ENCODE data around the gene WDR7. TPM values are rescaled to one million over a fixed set of nuclear protein-coding genes. Genes with fewer than 3 reads are reported as not detected.

Gene WDR7
- total RNA-seq, 2 experiments from 2014 or later: 39.7 to 44.2 TPM

DNA sequence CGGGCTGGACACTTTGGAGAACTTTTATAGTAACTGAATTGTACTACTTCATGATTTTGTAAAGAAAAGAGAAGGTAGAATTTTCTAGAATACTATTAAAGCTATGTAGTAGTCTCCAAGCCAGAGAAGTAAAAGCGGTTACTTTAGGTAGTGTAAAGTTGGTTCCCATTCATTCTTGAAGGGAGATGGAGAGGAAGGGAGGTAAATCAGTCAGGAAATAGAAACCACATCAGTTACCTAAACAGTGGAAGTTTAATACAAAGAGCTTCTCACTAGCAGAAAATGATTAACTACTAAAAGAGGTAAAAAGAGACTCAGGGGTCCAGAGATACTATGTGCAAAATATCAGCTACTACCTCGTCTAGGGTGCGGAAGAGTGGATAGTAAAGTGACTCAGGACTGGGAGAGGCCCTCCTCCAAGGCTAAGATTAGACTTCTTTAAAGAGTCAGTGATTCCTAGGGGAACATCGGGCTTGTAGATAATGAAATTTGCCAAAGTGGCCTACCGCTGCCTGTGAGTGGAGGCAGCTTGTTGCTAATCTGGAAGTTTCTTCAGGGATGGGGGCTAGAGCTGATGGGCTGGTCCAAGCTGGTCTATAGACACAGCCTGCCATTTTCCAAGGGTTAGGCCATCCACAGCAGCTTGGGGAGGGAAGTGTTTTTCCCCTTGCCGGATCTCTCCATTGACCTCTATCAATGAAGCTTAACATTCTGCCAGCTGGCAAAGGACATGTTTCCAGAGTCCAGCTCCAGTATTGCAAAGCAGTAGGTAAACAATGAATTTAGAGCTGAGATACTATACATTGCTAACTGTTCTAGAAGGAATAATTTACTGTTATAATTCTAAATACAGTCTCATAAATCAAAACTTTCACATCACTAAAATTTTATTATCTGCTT is 249.3 kb downstream of the WDR7 start:
- H3K36me3 Mint-ChIP-seq (ENCODE audit: low read depth): no peaks in the 10 kb centered on the region
- ATAC-seq (no peak), DNase-seq (no peak)
- ChIA-PET POLR2A (no interaction called here), CTCF (no interaction called here)
- no peak overlapping the region for H3K27ac Mint-ChIP-seq
- no peaks in the 10 kb centered on the region for H3K9me3 Mint-ChIP-seq (ENCODE audit: insufficient read depth)
- H3K4me3 Mint-ChIP-seq: no peak overlapping the region
- peaks cover 7% of the 10 kb centered on the region for H3K4me1 Mint-ChIP-seq (ENCODE audit: low read depth)
- H3K27me3 Mint-ChIP-seq (ENCODE audit: low read depth): no peaks in the 10 kb centered on the region

- no peaks in the 10 kb centered on the region for H3K27me3 Mint-ChIP-seq (ENCODE audit: low read depth)
- ATAC-seq: no peak
- DNase-seq: no peak
- peaks cover 7% of the 10 kb centered on the region for H3K4me1 Mint-ChIP-seq (ENCODE audit: low read depth)
- H3K36me3 Mint-ChIP-seq (ENCODE audit: low read depth): peaks cover 4% of the 10 kb centered on the region
- H3K4me3 Mint-ChIP-seq: no peak overlapping the region
- POLR2A ChIA-PET: no interaction called here
- no peak overlapping the region for H3K27ac Mint-ChIP-seq
- H3K9me3 Mint-ChIP-seq (ENCODE audit: insufficient read depth): no peaks in the 10 kb centered on the region
- CTCF ChIA-PET: no interaction called here
These were observed 250.8 kb downstream of the WDR7 start for GRCh38 chr18:56901919-56902318.

DNA sequence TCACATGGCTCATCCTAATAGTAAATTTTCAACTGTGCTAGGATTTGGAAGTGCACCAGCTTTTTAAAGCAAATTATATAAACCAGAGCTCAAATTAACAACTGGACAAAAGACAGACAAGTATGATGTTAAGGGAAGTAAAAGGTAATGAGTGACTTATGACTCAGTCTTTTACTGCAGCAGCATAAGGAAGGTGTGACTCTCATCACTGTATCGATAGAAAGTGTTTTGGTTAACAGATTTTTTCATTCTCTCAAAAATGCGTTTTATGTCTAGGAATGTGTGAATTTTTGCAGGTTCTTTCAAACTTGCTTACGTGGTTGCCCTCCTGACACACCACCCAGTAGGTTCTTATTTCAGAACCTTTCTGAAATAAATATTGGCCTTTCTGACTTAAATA is 251.5 kb downstream of the WDR7 start:
- CTCF ChIA-PET: no interaction called here
- POLR2A ChIA-PET: no interaction called here
- no peaks in the 10 kb centered on the region for H3K9me3 Mint-ChIP-seq (ENCODE audit: insufficient read depth)
- peaks cover 6% of the 10 kb centered on the region for H3K36me3 Mint-ChIP-seq (ENCODE audit: low read depth)
- DNase-seq: no peak
- no peak overlapping the region for H3K27ac Mint-ChIP-seq
- peaks cover 7% of the 10 kb centered on the region for H3K4me1 Mint-ChIP-seq (ENCODE audit: low read depth)
- no peak for ATAC-seq
- H3K4me3 Mint-ChIP-seq: no peak overlapping the region
- H3K27me3 Mint-ChIP-seq (ENCODE audit: low read depth): no peaks in the 10 kb centered on the region

DNA sequence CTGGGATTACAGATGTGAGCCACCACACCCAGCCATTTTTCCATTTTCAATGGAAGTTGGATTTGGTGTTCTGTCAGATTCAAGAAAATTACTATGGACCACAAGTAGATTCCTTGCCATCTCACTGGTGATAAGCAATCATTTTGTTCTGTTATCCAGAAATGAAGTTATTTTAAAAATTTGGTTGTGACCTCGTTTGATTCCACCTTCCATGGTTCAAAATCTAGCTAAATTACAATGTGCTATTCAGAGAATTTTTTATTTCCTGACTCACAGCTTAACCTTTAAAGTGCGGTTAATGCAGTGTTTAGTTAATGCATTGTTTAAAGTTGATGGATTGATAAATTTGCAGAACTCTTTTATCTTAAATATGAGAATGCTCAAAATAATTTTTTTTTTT is 252.5 kb downstream of the WDR7 start:
- H3K4me3 Mint-ChIP-seq: no peak overlapping the region
- no peak overlapping the region for H3K27ac Mint-ChIP-seq
- DNase-seq: no peak
- H3K4me1 Mint-ChIP-seq (ENCODE audit: low read depth): peaks cover 7% of the 10 kb centered on the region
- H3K36me3 Mint-ChIP-seq (ENCODE audit: low read depth): peaks cover 6% of the 10 kb centered on the region
- no peaks in the 10 kb centered on the region for H3K27me3 Mint-ChIP-seq (ENCODE audit: low read depth)
- no peaks in the 10 kb centered on the region for H3K9me3 Mint-ChIP-seq (ENCODE audit: insufficient read depth)
- no peak for ATAC-seq
- ChIA-PET CTCF (no interaction called here), POLR2A (no interaction called here)

DNA sequence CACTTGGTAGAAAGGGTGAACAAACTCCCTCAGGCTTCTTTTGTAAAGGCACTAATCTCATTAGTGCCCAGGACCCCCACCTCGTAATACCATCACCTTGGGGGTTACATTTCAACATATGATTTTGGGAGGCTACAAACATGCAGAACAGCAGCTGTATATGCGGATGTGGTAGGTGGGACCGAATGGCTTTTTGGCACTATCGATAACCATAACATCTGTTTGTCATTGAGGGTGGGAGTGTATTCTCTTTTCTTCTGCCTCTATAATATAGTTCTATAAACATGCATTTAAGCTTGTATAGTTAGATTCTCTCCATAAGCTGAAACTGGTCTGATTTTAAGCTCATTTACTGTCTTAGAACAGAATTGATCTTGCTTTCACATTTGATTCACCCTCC is 256.6 kb downstream of the WDR7 start:
- Mint-ChIP-seq H3K27ac (no peak overlapping the region), H3K36me3 (ENCODE audit: low read depth) (peaks cover 6% of the 10 kb centered on the region), H3K4me1 (ENCODE audit: low read depth) (no peaks in the 10 kb centered on the region), H3K9me3 (ENCODE audit: insufficient read depth) (no peaks in the 10 kb centered on the region), H3K27me3 (ENCODE audit: low read depth) (no peaks in the 10 kb centered on the region), H3K4me3 (no peak overlapping the region)
- ATAC-seq (no peak), DNase-seq (no peak)
- ChIA-PET CTCF (interaction anchor here (1.0 kb wide), 1 partner anchor 11 kb away, joined by 3 read pairs; no protein-coding TSS in a partner anchor), POLR2A (no interaction called here)

GRCh38 chr18:56910237-56910636 is 259.1 kb downstream of the WDR7 start:
- no peaks in the 10 kb centered on the region for H3K27me3 Mint-ChIP-seq (ENCODE audit: low read depth)
- DNase-seq: no peak
- no peaks in the 10 kb centered on the region for H3K9me3 Mint-ChIP-seq (ENCODE audit: insufficient read depth)
- POLR2A ChIA-PET: no interaction called here
- peaks cover 6% of the 10 kb centered on the region for H3K36me3 Mint-ChIP-seq (ENCODE audit: low read depth)
- H3K4me1 Mint-ChIP-seq (ENCODE audit: low read depth): no peaks in the 10 kb centered on the region
- H3K4me3 Mint-ChIP-seq: no peak overlapping the region
- ATAC-seq: no peak
- CTCF ChIA-PET: interaction anchor here (1.5 kb wide), 1 partner anchor 41 kb away, joined by 5 read pairs; no protein-coding TSS in a partner anchor
- H3K27ac Mint-ChIP-seq: no peak overlapping the region

- Mint-ChIP-seq H3K4me3 (no peak overlapping the region), H3K9me3 (ENCODE audit: insufficient read depth) (no peaks in the 10 kb centered on the region), H3K4me1 (ENCODE audit: low read depth) (no peaks in the 10 kb centered on the region), H3K36me3 (ENCODE audit: low read depth) (peaks cover 5% of the 10 kb centered on the region), H3K27me3 (ENCODE audit: low read depth) (no peaks in the 10 kb centered on the region), H3K27ac (no peak overlapping the region)
- ATAC-seq (no peak), DNase-seq (no peak)
- ChIA-PET CTCF (interaction anchor here (1.5 kb wide), 1 partner anchor 42 kb away, joined by 5 read pairs; no protein-coding TSS in a partner anchor), POLR2A (no interaction called here)
These were observed 259.8 kb downstream of the WDR7 start for GRCh38 chr18:56910967-56911366.

DNA sequence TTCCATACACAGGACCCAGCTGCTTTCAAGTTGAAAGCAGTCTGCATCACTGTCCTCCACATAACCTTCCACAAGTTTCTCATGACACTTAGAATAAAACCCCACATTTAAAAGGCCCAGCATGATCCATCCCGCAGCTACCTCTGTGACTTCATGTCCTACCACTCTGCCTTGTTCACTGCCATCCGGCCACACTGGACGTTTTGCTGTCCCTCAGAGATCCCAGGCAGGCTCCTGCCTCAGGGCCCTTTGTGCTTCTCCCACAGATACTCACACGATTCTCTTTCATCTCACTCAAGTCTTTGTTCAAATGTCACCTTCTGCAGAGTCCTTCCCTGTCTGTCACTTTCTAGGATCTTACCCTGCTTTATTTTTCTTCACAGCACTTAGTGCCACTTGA is 262.8 kb downstream of the WDR7 start:
- ATAC-seq (no peak), DNase-seq (no peak)
- Mint-ChIP-seq H3K27me3 (ENCODE audit: low read depth) (no peaks in the 10 kb centered on the region), H3K4me1 (ENCODE audit: low read depth) (no peaks in the 10 kb centered on the region), H3K36me3 (ENCODE audit: low read depth) (no peaks in the 10 kb centered on the region), H3K9me3 (ENCODE audit: insufficient read depth) (no peaks in the 10 kb centered on the region), H3K27ac (no peak overlapping the region), H3K4me3 (no peak overlapping the region)
- ChIA-PET CTCF (interaction anchor here (1.4 kb wide), 1 partner anchor 648 kb away, joined by 3 read pairs; no protein-coding TSS in a partner anchor), POLR2A (no interaction called here)

DNA sequence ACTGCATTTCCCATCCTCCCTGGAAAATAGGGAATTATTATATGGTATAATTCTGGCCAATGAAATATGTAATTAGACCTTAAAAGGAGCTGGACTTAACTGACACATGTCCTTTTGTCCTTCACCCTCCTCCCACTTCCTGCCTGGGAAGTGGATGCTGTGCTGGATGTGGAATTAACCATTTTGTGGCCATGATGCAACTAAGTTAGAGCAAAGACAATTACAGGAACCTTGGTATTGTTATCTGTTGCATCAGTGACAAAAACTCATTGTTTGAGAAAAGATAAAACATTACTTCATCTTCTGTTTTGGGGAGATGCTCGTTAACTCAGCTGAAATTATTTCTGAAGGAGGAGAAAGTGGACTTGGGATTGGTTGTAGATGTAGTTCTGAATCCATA is 268.0 kb downstream of the WDR7 start:
- Mint-ChIP-seq H3K4me3 (no peak overlapping the region), H3K4me1 (ENCODE audit: low read depth) (peaks cover 6% of the 10 kb centered on the region), H3K27me3 (ENCODE audit: low read depth) (no peaks in the 10 kb centered on the region), H3K36me3 (ENCODE audit: low read depth) (no peaks in the 10 kb centered on the region), H3K27ac (no peak overlapping the region), H3K9me3 (ENCODE audit: insufficient read depth) (no peaks in the 10 kb centered on the region)
- ATAC-seq: no peak
- CTCF ChIA-PET: interaction anchor here (1.3 kb wide), 1 partner anchor 11 kb away, joined by 3 read pairs; no protein-coding TSS in a partner anchor
- POLR2A ChIA-PET: interaction anchor here (0.6 kb wide), 1 partner anchor 178 kb away, joined by 3 read pairs; no protein-coding TSS in a partner anchor
- no peak for DNase-seq

DNA sequence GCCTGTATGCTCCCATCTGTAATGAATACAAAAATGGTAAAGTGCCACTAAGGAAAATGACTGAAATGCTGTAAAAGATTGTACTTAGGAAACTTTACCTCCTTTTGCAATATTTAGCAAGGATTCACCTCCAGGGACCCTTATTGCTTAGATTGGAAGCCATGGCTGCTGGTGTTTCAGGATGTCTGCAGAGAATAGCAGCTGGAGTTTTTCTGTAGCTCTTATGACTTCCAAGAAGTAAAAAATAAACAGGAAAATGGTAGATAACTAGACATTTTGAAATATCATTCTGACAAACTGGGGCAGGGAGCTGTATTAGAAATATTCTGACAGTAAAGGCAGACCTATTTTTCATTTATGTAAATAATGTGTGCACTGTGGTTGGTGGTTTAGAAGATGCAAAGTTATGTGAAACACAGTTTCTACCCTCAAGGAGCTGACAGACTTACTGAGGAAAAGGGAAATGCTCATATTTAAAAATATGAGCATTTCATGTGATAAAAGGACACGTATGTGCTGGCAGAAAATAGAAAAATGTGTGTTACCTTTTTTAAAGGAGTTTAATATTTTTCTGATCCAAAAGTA is 270.8 kb downstream of the WDR7 start:
- H3K27me3 Mint-ChIP-seq (ENCODE audit: low read depth): no peaks in the 10 kb centered on the region
- no peaks in the 10 kb centered on the region for H3K9me3 Mint-ChIP-seq (ENCODE audit: insufficient read depth)
- CTCF ChIA-PET: interaction anchor here (0.7 kb wide), 1 partner anchor 30 kb away, joined by 3 read pairs; no protein-coding TSS in a partner anchor
- H3K36me3 Mint-ChIP-seq (ENCODE audit: low read depth): no peaks in the 10 kb centered on the region
- DNase-seq (no peak), ATAC-seq (no peak)
- H3K4me1 Mint-ChIP-seq (ENCODE audit: low read depth): peaks cover 6% of the 10 kb centered on the region
- POLR2A ChIA-PET: no interaction called here
- no peak overlapping the region for H3K4me3 Mint-ChIP-seq
- H3K27ac Mint-ChIP-seq: no peak overlapping the region

DNA sequence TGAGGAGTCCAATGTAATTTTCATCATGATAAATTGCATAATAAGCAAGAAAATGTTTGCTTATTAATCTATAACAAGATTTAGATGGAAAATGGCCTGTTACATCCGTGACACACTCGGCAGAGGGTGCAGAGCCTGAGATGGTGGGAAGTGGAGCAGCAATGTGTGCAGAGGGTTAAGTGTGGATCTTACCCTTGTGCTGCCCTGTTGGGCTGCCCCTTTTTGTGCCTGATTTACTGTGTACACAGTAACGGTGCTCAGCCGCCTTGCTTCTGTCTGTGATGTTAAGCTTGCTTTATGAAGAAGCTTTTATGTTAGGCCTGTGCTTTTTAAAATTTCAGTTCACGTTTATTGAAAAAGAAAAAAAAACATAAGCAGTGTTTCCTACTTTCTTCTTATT is 275.6 kb downstream of the WDR7 start:
- POLR2A ChIA-PET: no interaction called here
- CTCF ChIA-PET: no interaction called here
- ATAC-seq: no peak

DNA sequence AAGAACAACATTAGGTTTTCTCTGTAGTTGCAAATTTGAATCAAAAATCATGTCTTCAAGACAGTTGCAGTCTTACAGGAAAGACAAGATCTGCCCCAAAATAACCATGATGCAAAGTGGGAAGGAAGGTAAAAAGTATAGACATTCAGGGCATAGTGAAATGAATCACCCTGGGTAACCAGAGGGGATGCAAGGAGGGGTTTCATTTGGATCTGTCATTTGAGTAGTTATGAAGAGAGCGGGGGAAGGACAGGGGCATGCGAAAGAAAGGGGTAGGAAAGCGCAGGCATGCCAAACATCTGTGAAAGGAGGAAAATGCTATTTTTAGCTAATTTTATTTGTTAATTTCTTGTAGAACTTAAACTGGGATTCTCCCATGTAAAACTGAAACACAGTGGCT is 276.6 kb downstream of the WDR7 start:
- Mint-ChIP-seq H3K4me3 (no peak overlapping the region), H3K9me3 (ENCODE audit: insufficient read depth) (no peaks in the 10 kb centered on the region), H3K27ac (no peak overlapping the region), H3K36me3 (ENCODE audit: low read depth) (no peaks in the 10 kb centered on the region), H3K27me3 (ENCODE audit: low read depth) (no peaks in the 10 kb centered on the region), H3K4me1 (ENCODE audit: low read depth) (no peaks in the 10 kb centered on the region)
- CTCF ChIA-PET: no interaction called here
- POLR2A ChIA-PET: no interaction called here
- DNase-seq (no peak), ATAC-seq (no peak)

More for the DNA sequence above, 275.6 kb downstream of the WDR7 start:
- H3K4me1 Mint-ChIP-seq (ENCODE audit: low read depth): peaks cover 5% of the 10 kb centered on the region
- H3K27ac Mint-ChIP-seq: no peak overlapping the region
- H3K4me3 Mint-ChIP-seq: no peak overlapping the region
- H3K36me3 Mint-ChIP-seq (ENCODE audit: low read depth): no peaks in the 10 kb centered on the region
- no peak for DNase-seq
- H3K9me3 Mint-ChIP-seq (ENCODE audit: insufficient read depth): no peaks in the 10 kb centered on the region
- H3K27me3 Mint-ChIP-seq (ENCODE audit: low read depth): no peaks in the 10 kb centered on the region
